GM21723 (cell line): ENCODE results near the gene TLCD2.
"Not testable (repeated sequence)": the region's sequence is repeated elsewhere in the genome, so short reads cannot be mapped to it uniquely, and the experiment has no call there.

Experiments used
- ATAC-seq: cut with Tn5 transposase; IDR thresholded peaks from one replicate; pipeline ENCODE4 v1.9.1; 2021; ENCODE audit warnings: mild to moderate bottlenecking, moderate library complexity; ENCODE audit not compliant: unreplicated experiment

Gene TLCD2, protein sequence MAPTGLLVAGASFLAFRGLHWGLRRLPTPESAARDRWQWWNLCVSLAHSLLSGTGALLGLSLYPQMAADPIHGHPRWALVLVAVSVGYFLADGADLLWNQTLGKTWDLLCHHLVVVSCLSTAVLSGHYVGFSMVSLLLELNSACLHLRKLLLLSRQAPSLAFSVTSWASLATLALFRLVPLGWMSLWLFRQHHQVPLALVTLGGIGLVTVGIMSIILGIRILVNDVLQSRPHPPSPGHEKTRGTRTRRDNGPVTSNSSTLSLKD

DNA sequence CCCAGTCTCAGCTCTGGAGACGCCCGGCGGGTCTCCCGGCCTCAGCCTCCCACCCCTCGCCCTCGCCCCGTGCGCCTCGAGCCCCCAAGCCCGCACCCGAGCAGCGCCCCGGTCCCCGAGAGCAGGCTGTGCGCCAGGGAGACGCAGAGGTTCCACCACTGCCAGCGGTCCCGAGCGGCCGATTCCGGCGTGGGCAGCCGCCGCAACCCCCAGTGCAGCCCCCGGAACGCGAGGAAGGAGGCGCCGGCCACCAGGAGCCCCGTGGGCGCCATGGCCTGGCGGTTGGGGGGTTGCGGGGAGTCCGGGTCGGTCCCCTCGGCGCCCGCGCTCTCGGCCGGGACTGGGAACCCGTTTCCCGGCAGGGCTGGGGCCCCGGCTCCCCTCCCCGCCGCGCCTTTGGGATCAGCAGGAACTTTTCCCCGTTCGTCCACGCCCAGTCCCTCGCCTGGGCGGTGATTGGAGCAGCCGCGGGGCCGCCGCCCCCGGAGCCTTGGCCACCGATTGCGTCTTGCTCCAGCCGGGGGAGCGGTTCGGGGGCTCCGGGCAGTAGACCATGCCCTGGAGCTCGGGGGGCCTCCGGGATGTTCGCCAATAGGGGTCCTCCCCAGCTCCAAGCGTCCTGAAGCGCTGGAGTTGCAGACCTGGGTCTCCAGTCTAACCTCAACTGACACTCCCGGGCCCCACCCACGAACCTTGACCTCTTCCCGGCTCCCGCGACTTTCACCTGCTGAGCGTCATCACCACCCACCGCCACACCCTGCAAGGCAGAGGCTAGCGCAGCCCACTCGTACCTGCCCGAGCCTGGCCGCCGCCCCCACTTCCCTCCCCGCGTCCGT lies at the start of gene TLCD2:
TSS of gene TLCD2 (minus strand) at position 407 of the 836 bp plus-strand sequence. CDS start at position 272, 135 bp downstream.
- ATAC-seq, result no peak

DNA sequence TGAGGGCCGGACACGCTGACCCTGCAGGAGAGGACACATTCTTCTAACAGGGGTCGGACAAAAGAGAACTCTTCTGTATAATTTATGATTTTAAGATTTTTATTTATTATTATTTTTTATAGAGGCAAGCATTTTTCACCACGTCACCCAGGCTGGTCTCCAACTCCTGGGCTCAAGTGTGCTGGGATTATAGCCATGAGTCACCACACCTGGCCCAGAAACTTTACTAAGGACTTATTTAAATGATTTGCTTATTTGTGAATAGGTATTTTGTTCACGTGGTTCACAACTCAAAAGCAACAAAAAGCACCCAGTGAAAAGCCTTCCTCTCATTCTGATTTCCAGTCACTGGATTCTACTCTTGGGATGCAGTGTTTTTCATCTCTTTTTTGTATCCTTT lies 49.4 kb upstream of the TLCD2 start:
- ATAC-seq, result no peak

DNA sequence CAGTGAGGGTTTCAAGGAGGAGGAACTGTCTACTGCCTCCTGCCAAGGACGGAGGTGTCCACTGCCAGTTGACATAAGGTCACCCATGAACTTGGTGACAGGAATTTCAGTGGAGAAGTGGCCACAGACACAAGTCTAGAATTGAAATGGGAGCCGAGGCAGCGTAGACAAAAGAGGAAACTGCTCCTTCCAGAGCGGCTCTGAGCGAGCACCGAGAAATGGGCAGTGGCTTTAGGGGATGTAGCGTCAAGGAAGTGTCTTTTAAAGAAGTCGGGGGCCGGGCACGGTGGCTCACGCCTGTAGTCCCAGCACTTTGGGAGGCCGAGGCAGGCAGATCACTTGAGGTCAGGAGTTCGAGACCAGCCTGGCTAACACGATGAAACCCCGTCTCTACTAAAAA lies 48.6 kb upstream of the TLCD2 start:
- ATAC-seq, result no peak

DNA sequence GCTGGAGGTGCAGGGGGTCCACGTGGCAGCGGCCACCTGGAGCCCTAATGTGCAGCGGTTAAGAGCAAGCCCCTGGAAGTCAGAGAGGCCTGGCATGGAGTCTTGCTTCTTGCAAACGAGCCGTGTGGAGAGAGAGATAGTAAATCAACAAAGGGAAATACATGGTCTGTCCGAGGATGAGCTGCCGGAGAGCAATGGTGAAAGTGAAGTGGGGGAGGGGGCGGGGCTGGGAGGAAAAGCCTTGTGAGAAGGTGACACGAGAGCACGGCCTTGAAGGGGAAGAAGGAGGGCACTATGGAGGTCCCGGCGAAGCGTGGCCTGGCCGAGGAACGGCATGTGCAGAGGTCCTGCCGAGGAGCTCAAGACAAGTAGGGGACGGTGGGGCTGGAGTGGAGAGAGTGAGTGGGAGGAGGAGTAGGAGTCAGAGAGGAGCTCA lies 45.7 kb upstream of the TLCD2 start:
- ATAC-seq, result no peak

DNA sequence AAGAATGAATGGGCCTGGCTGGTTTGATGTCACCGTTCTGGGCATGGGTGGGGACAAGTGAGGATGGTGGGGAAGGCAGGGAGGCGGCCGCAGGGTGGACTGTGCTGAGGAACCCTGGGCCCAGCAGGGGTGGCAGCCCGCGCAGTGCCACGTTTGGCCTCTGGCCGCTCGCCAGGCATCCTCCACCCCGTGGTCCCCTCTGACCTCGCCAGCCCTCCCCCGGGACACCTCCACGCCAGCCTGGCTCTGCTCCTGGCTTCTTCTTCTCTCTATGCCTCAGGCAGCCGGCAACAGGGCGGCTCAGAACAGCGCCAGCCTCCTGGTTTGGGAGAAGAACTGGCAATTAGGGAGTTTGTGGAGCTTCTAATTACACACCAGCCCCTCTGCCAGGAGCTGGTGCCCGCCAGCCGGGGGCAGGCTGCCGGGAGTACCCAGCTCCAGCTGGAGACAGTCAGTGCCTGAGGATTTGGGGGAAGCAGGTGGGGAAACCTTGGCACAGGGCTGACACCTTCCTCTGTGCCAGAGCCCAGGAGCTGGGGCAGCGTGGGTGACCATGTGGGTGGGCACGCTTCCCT lies 45.2 kb upstream of the TLCD2 start:
- no peak for ATAC-seq

DNA sequence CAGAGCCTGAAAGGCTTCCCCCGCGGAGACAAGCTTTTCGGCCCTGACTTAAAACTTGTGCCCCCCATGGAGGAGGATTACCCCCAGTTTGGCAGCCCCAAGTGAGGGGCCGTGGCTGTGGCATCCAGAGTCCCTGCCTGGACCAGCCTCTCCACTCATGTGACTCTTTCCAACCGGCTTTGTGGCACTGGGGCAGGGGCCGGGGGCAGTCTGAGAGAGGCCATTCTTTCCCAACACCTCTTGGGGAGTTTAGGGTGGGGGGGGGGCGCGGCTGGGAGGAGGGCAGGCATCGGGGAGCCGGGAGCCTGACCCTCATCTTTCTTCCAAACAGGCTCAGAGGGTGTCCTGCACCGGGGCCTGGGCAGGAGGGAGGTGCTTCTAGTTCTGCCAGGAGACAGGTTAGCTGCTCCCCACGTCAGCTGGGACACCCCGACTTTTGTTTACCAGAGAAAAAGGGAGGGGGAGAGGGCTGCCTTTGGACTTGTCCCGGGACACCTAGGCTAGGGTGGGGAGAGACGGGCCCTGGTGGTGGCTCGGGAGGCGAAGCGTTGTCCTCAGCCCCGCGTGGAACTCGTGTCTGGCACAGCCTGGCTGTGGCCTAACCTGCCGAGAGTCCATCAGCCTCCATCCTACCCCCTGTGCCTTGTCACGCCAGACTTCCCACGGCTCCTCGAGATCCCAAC lies 44.4 kb upstream of the TLCD2 start:
- no peak for ATAC-seq

DNA sequence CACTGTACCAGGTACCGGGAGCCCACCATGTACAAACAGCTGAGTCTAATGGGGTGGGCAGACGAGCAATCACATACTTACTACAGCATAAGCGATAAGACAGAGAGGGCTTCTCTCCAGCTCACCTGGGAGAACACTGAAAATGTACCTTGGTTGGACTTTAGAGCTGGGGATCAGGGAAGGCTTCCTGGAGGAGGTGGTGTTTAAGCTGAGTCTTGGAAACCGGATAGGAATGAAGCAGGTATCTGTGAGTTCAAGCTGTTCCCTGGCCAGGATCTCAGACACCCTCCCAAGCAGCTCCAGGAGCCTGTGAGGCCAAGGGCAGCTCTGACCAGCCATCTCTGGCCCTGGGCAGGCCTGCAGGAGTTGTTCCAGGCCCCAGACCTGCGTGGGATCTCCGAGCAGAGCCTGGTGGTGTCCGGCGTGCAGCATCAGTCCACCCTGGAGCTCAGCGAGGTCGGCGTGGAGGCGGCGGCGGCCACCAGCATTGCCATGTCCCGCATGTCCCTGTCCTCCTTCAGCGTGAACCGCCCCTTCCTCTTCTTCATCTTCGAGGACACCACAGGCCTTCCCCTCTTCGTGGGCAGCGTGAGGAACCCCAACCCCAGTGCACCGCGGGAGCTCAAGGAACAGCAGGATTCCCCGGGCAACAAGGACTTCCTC lies 43.7 kb upstream of the TLCD2 start:
- ATAC-seq, result no peak

DNA sequence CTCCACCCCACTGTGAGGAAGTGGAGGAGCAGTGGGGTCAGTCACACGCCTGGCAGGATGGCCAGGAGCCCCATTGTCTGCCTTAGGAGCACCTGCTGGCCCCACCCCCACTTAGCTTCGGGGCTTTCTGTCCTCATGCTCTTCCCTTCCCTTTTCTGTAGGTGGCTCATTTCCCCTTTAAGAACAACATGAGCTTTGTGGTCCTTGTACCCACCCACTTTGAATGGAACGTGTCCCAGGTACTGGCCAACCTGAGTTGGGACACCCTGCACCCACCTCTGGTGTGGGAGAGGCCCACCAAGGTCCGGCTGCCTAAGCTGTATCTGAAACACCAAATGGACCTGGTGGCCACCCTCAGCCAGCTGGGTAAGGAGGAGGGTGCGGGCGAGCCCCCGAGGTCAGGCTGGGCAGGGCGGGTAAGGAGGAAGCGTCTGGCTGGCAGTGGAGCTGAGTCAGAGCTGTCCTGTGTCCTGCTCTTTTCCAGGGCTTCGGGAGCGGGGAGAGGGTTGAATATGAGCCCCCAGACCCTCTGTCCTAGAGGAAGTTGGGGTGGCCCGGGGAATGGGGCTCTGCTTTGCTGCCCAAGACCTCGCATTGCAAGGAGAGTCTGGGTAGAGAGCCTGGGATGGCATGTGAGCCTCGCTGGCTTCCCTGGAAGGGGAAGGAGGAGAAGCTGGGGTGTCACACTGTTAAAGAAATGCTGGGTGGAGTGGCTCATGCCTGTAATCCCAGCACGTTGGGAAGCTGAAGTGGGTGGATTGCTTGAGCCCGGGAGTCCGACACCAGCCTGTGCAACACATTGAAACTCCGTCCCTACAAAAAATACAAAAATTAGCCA lies 42.5 kb upstream of the TLCD2 start:
- no peak for ATAC-seq

DNA sequence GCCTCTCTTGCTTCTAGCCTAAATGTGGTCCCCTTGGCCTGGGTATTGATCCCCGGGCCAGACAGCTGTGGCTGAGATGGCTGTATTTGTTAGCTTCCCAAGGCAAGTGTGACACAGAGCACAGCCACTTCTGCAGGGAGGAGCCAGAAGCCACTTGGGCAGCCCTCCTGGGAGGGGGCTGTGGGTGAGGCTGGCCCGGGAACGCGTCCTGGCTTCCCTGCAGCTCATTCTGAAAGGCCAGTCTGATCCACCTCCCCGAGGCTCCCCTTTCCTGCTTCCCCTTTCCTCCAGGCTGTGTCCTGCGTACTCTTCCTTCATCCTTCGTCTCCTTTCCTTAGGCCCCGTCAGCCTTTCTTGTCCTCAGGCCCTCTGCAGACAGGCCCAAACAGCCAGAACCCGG lies 40.5 kb upstream of the TLCD2 start:
- ATAC-seq, result no peak

DNA sequence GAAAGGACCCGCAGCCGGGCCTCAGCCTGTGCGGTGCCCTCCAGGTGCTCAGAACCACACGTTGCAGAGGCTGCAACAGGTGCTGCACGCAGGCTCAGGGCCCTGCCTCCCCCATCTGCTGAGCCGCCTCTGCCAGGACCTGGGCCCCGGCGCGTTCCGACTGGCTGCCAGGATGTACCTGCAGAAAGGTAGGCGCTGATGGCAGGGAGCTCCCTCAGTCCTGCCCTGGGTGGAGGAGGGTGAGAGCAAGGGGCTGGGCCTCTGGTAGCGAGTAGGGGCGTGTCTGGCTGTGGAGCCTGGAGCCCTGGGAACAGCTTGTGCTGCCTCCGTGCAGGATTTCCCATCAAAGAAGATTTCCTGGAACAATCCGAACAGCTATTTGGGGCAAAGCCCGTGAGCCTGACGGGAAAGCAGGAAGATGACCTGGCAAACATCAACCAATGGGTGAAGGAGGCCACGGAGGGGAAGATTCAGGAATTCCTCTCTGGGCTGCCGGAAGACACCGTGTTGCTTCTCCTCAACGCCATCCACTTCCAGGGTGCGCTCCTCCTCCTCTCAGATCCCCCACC lies 36.9 kb upstream of the TLCD2 start:
- no peak for ATAC-seq

DNA sequence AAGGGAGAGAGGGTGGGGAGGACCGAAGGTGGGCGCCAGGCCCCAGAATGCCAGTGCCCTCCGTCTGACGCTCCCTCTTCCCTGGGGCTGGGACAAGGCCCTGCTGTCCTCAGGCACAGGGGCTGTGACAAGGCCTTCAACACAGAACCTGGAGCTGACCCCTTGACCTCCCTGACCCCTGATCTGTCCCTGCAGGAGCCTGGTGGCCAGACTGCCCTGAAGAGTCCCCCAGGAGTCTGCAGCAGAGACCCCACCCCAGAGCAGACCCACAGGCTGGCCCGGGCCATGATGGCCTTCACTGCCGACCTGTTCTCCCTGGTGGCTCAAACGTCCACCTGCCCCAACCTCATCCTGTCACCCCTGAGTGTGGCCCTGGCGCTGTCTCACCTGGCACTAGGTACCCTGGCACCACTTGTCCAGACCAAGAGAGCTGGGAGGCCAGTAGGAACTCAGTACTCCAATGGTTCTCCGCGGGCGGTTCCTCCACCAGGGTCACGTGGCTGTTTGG lies 35.4 kb upstream of the TLCD2 start:
- no peak for ATAC-seq

DNA sequence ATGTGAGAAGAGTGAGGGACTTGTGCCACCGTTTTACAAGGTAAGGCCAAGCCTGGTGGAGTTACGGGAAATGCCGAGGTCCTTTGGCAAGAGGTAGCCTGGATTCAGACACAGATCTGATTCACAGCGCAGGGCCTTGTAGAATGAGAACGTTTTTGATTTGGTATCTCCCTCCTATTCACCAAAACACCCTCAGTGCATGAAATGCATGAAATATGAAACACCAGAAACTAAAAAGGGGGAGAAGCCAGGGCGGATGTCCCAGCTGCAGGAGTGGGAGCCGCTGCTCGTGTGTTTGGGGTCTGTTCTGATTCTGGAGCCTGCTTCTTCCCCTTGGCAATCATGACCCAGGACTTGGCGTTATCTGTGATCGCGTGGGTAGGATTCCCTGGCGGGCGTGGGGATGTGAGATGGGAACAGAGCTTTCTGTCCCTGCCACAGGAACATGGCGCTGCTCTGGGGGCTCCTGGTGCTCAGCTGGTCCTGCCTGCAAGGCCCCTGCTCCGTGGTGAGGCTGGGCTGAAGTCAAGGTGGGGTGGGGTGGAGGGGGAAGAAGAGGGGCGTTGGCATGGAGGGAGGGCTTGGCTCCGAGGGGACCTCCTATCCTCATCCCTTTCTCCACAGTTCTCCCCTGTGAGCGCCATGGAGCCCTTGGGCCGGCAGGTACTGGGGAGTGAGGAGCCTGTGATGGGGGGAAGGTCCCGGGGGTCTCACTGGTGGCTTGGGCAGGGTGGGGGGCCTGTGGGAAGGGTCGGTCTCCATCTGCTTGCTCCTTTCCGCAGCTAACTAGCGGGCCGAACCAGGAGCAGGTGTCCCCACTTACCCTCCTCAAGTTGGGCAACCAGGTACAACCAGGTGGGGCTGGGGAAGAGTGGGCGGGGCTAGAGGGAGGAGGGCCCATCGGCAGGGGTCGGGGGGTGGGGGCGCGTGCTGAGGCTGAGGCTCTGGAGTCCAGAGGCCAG lies 34.7 kb upstream of the TLCD2 start:
- no peak for ATAC-seq

DNA sequence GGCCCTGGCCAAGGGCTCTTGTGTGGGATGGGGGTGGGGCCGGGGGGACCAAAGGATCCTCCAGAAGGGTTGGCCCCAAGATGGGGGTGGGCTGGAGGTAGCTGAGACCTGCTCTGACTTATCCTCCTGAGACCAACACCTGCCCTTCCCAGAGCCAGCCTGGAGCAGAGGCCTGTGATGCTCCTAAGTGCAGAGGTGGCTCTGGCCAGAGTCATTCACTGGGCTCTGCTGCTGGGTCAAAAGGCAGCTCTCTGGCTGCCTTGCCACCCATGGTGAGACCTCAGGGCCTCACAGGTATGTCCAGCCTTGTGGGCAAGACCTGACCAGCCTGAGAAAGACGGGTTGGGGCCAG lies 32.9 kb upstream of the TLCD2 start:
- ATAC-seq, result no peak

DNA sequence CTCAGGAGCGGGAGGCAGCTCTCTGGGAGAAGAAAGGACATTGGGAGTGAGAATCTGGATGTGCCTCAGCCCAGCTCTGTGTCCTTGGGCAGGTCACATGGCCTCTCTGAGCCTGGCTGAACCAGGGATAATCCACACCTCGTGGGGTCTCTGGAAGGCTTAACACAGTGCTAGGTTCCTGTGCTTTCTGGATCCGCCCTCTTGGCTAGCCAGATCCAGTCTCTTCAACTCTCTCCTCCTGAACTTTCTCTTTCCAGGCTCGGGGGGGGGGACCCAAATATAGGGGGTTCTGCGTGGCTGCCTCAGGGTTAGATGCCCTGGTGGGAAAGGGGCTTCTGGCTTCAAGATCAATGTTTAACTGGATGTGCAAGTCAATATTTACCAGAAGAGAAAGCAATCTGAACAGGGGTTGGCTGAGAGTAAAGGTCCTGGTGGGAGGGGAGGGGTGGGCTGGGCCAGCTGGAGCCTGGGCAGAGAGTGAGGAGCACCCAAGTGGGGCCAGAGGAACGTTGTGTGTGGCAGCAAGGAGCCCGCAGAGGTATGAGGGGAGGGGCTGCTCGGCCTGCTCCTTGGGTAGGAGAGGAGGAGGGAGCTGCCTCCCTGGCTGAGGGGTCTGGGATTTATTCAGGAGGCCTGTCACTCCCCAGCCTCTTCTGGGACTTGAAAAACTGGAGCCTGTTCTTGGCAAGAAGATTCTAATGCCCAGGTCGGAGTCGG lies 32.4 kb upstream of the TLCD2 start, which contains the start of gene SERPINF2:
TSS of gene SERPINF2 (plus strand) at position 501 of the 717 bp plus-strand sequence. CDS start 2,125 bp downstream, outside the sequence.
- no peak for ATAC-seq

DNA sequence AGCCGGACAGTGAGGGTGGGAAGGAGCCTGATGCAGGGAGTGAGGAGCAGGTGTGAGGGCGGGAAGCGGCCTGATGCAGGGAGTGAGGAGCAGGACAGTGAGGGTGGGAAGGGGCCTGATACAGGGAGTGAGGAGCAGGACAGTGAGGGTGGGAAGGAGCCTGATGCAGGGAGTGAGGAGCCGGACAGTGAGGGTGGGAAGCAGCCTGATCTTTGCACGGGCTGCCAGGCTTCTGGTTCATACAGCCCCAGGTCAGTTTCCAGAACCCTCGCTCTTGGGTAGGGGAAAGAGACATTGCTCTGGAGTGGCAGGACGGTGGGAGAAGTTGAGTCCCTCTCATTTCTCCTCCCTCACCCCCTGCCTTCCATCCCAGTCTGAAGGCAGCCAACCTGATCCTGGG lies 31.7 kb upstream of the TLCD2 start:
- not testable (repeated sequence) for ATAC-seq

DNA sequence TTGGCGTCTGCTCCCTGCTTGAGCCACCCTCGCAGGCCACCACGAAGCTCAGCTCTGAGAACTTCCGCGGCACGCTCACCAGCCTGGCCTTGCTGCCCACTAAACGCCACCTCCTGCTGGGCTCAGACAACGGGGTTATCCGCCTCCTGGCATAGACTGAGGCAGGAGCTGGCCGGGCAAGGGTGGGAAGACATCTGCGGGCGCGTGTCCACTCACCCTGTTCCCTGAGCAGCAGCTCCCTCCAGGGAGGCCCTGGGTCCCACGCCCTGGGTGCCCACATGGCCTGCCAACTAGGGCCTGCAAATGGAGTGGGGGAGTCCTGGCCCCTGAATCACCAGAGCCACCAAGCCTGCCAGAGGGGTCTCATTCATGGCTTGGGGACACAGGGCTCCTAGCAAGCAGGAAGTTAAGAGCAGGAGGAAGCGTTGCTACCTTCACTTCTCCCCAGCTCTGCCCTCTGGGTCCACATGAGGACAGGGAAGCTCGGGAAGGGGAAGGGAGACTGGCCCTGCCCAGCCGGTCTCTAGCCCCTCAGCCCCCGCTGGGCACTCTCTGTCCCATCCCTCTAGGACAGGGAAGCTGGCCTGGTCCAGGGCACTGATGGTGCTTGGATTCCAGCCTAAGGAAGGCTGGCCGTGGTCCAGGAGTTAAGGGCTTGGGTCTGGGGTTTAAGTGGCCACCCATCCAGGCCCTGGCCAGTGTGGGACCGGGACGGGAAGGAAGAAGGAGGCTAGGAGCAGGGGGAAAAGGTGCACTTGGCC lies 27.5 kb upstream of the TLCD2 start:
- ATAC-seq, result no peak
